C4-2B (cell line): ENCODE measurements around the gene HDAC4.

Source experiments
- ZFX ChIP-seq: fragments of 450-650 bp; IDR thresholded peaks from 2 replicates; pipeline ENCODE4 v1.6.1; 2017
- TF ChIP-seq, protein P1 (sequence below): fragments of 450-650 bp; conservative IDR thresholded peaks from 2 replicates; pipeline ENCODE4 v1.5.1; 2017; ENCODE audit warnings: mild to moderate bottlenecking

DNA sequence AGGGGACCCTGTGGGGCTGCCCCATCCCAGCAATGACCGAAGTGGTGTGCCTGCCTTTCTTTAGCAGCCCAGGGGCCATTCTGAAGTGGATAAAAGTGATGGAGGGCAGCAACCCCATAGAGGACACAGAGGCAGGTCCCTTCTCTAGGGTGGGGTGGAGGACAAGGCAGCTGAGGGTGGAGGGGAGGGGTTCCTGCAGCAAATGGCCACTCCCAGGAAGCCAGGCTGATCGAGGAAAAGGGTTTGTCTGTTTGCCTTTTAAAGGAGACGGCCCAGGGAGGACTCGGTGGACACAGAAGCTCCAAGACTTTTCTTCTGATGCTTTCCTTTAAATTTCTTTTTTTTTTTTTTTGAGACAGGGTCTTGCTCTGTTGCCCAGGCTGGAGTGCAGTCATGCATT, 280.2 kb downstream of the HDAC4 start:
- TF ChIP-seq, protein P1, sequence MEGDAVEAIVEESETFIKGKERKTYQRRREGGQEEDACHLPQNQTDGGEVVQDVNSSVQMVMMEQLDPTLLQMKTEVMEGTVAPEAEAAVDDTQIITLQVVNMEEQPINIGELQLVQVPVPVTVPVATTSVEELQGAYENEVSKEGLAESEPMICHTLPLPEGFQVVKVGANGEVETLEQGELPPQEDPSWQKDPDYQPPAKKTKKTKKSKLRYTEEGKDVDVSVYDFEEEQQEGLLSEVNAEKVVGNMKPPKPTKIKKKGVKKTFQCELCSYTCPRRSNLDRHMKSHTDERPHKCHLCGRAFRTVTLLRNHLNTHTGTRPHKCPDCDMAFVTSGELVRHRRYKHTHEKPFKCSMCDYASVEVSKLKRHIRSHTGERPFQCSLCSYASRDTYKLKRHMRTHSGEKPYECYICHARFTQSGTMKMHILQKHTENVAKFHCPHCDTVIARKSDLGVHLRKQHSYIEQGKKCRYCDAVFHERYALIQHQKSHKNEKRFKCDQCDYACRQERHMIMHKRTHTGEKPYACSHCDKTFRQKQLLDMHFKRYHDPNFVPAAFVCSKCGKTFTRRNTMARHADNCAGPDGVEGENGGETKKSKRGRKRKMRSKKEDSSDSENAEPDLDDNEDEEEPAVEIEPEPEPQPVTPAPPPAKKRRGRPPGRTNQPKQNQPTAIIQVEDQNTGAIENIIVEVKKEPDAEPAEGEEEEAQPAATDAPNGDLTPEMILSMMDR = no peak
- no peak for TF ChIP-seq ZFX
